ENCODE results near the gene LRBA.
"Not testable (repeated sequence)": the region's sequence is repeated elsewhere in the genome, so short reads cannot be mapped to it uniquely, and the experiment has no call there.

LRBA gene

GRCh38 chr4:150581056-150581605, 434.0 kb downstream of the LRBA start:
- DNase-seq, result no peak

GRCh38 chr4:150580306-150580705, 434.8 kb downstream of the LRBA start:
- no peak for DNase-seq

- DNase-seq, result no peak
Observed at GRCh38 chr4:150579551-150580234, 435.4 kb downstream of the LRBA start.

GRCh38 chr4:150578745-150579501, 436.2 kb downstream of the LRBA start:
- DNase-seq, result no peak

GRCh38 chr4:150577796-150578195, 437.3 kb downstream of the LRBA start:
- no peak for DNase-seq

- DNase-seq, result no peak
Observed at GRCh38 chr4:150574678-150575077, 440.4 kb downstream of the LRBA start.

- no peak for DNase-seq
Observed at GRCh38 chr4:150573534-150573933, 441.6 kb downstream of the LRBA start.

- no peak for DNase-seq
Observed at GRCh38 chr4:150572704-150573504, 442.2 kb downstream of the LRBA start.

- DNase-seq, result no peak
Observed at GRCh38 chr4:150570862-150571261, 444.2 kb downstream of the LRBA start.

GRCh38 chr4:150569998-150570535, 445.0 kb downstream of the LRBA start:
- no peak for DNase-seq

GRCh38 chr4:150569384-150569987, 445.6 kb downstream of the LRBA start:
- no peak for DNase-seq

GRCh38 chr4:150567070-150567469, 448.0 kb downstream of the LRBA start:
- DNase-seq, result no peak

- DNase-seq, result not testable (repeated sequence)
Observed at GRCh38 chr4:150564967-150565366, 450.1 kb downstream of the LRBA start.

- DNase-seq, result no peak
Observed at GRCh38 chr4:150562751-150563150, 452.3 kb downstream of the LRBA start.

- DNase-seq, result no peak
Observed at GRCh38 chr4:150562250-150562649, 452.8 kb downstream of the LRBA start.

GRCh38 chr4:150561143-150561737, 453.8 kb downstream of the LRBA start:
- no peak for DNase-seq

- not testable (repeated sequence) for DNase-seq
Observed at GRCh38 chr4:150557811-150558210, 457.3 kb downstream of the LRBA start.

- DNase-seq, result no peak
Observed at GRCh38 chr4:150547154-150547838, 467.8 kb downstream of the LRBA start.

GRCh38 chr4:150546286-150546685, 468.8 kb downstream of the LRBA start:
- no peak for DNase-seq

GRCh38 chr4:150543042-150543441, 472.0 kb downstream of the LRBA start:
- DNase-seq, result no peak

GRCh38 chr4:150541681-150542080, 473.4 kb downstream of the LRBA start:
- no peak for DNase-seq

- no peak for DNase-seq
Observed at GRCh38 chr4:150540959-150541360, 474.1 kb downstream of the LRBA start.

Measured in NCI-H446 (cell line).